Raji (cell line): ENCODE measurements around the gene FLVCR2.

ENCODE experiments used
- POLR2A ChIP-seq: IDR thresholded peaks from 2 replicates; pipeline ENCODE4 v1.6.1; 2011; ENCODE audit warnings: low read depth, low read length, control low read depth; ENCODE audit not compliant: insufficient read depth

Gene FLVCR2

DNA sequence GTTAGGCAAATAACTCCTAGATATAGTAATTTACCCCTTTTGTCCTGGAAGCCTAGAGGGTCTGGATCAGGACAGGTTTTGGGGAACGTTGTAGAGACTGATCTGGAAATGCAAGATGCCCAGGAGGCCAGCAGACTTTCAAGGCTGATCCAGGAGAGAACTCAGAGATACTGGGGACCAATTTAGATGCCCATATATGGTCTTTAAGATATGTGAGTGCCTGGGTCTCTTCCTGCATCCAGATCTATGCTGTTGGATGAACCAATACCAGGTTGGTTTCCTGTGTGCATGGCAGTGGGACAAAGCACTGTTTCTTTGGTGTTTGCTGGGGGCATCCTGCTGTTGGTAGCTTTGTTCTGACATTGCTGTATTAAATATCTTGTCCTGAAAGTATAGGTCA lies 76.8 kb downstream of the FLVCR2 start:
- TF ChIP-seq POLR2A: no peak

- TF ChIP-seq POLR2A: no peak
Observed at GRCh38 chr14:75657331-75657730, 78.9 kb downstream of the FLVCR2 start.

GRCh38 chr14:75658957-75659356 lies 80.5 kb downstream of the FLVCR2 start:
- no peak for TF ChIP-seq POLR2A

DNA sequence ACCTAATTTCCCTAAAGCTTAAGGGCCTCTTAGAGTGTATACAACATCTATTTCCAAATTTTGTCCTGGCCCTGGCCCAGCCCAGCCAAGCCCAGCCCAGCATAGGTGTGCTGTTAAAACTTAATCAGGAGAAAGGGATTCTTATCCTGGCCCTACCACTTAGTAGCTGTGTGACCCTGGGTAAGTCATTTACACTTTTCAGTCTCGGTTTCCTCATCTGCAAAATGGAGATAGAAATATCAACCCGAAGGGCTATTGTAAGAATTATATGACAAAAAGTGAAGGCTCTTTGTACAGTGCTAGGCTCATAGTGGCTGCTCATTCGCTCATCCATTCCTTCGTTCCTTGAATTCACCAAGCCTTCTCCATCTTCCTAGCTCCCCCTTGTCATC lies 81.8 kb downstream of the FLVCR2 start:
- TF ChIP-seq POLR2A: no peak

GRCh38 chr14:75660630-75661498 lies 82.4 kb downstream of the FLVCR2 start, which contains the start of the genes ERG28 and TTLL5:
Gene ERG28 (minus strand): TSS chr14:75660876. CDS start chr14:75657502, 3,374 bp downstream.
Gene TTLL5 (plus strand): TSS chr14:75661246. CDS start chr14:75663150, 1,904 bp downstream.
- TF ChIP-seq POLR2A: peak; percentile 68

- no peak for TF ChIP-seq POLR2A
Observed at GRCh38 chr14:75661499-75661814, 83.0 kb downstream of the FLVCR2 start.

DNA sequence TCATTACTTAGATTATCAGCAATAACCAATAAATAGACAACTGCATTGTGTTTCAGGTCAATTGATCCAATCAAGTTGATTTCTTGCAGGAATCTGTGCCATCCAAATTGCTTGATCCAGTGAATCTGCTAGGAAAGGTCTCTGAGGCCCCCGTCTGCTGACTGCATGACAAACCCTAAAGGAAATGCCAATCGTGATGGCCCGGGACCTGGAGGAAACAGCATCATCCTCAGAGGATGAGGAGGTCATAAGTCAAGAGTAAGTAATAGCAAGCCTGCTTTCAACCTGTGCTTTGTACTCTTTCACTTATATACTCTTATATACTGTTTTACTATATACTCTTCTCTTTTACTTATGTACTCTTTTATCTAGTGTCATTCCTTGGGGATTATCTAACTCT lies 84.5 kb downstream of the FLVCR2 start:
- TF ChIP-seq POLR2A: no peak

DNA sequence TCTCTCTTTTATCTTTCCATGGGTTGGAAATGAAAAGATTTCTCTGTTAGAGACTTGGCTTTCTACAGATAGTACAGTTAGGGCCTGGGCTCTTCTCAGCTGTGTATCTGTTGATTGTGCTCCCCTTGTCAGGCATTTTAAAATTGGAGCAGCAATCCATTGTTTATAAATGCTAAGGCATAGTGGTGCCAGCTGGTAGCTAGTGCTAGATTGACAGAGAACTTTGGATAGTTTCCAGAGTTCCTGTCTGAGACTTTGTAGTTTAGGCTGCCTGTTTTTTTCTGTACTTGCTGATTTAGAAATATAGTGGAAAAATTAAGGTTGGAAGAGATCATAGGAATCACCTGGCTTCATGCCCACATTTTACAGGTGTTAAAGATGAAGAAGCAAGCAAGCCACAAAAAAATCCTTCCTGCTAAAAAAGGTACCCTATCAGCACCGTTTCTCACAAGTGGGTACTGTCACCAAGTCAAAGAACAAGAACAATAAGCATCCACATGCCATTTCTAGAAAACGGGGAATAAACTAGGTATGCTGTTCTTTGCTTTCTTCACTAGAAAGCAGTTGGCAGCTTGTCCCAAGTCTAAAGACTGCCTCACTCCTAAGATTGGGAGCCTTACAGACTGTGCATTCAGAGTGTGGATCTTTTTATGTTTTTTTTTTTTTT lies 88.8 kb downstream of the FLVCR2 start:
- no peak for TF ChIP-seq POLR2A

DNA sequence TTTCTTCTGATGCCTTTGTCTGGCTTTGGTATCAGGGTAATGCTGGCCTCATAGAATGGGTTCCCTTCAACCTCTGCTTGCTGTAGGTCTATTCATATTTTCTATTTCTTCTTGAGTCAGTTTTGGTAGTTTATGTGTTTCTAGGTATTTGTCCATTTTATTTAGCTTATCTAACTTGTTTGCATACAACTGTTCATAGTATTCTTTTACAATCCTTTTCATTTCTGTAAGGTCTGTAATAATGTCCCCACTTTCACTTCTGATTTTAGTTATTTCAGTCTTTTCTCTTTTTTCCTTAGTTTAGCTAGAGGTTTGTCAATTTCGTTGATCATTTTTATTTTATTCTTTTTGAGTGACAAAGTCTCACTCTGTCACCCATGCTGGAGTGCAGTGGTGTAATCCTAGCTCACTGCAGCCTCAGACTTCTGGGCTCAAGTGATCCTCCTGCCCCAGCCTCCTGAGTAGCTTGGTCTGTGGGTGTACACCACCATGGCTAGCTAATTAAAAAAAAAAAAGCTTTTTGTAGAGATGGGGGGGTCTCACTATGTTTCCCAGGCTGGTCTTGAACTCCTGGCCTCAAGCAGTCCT lies 94.3 kb downstream of the FLVCR2 start:
- no peak for TF ChIP-seq POLR2A

- no peak for TF ChIP-seq POLR2A
Observed at GRCh38 chr14:75673345-75674035, 95.1 kb downstream of the FLVCR2 start.

DNA sequence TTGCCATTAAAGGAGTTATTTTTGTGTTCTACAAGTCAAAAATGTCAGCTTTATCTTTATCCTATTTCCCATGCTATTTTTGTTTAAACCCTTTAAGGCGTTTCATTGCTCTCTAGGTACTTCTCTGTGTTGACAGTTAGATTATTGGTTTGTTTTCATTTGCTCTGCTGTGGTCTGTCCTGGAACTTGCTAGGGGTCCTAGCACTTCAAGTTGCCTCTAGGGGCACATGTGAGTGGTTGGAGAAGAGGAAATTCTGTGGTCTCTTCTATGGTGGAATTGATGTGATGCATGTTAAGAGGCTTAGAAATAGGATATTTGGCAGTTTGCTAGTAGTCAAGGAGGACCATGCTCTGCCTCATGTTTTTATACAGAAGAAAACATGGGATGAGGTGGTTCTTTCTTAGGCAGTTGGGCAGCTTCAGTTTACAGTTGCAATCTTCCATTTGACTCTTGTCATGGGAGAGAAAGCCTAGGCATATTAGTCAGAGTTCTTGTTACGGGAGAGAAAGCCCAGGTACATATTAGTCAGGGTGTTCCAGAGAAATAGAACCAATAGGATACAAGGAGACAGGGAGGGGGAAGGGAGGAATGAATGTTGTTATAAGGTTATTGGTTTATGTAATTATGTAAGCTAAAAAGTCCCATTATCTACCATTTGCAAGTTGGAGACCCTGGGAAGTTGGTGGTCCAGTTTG lies 97.0 kb downstream of the FLVCR2 start:
- no peak for TF ChIP-seq POLR2A

DNA sequence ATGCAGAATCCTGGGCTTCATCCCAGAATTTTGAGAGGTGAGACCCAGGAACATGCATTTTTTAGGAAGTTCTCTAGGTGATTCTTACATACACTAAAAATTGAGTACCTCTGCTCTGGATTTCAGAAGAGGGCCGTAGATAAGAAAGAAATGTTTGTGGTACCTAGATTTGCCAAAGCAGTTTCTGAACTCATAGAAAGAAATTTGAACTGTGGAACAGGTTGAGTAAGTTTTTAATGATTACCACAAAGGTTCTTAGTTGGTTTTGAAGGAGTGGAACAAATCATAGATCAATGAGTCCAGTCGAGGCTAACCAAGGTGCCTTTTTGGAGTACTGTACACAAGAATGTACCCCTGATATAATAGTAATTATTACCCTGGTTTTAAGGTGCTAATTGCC lies 107.5 kb downstream of the FLVCR2 start:
- no peak for TF ChIP-seq POLR2A

- no peak for TF ChIP-seq POLR2A
Observed at GRCh38 chr14:75689012-75689411, 110.6 kb downstream of the FLVCR2 start.

GRCh38 chr14:75690010-75690409 lies 111.6 kb downstream of the FLVCR2 start:
- TF ChIP-seq POLR2A: no peak

- no peak for TF ChIP-seq POLR2A
Observed at GRCh38 chr14:75697386-75697785, 119.0 kb downstream of the FLVCR2 start.
